ENCODE data around the gene EFHC2.

- TF ChIP-seq CTCF (IDR thresholded peaks at IDR 0.05; ENCODE audit: low read depth, low read length), result no peak
- TF ChIP-seq EZH2phosphoT487 (IDR thresholded peaks at IDR 0.05; ENCODE audit: low read depth), result no peak
Measured at GRCh38 chrX:44227991-44228390, 115.5 kb downstream of the EFHC2 start.
